SK-N-SH (cell line): ENCODE measurements around the gene PODXL. TPM values are rescaled to one million over a fixed set of nuclear protein-coding genes. Genes with fewer than 3 reads are reported as not detected.
A peak's percentile ranks its signal among the peaks of the same experiment; 100 is the strongest.

ENCODE experiments used
- CTCF ChIA-PET: fragments of 300-600, 350-600 bp; formaldehyde crosslinking; extraction: SDS; loops from one replicate; lab custom pipeline; 2021; lab: Yijun Ruan, JAX
- POLR2A ChIA-PET: fragments of 350-600 bp; sonication (Branson Sonifier 250); formaldehyde crosslinking; extraction: SDS; loops from one replicate; lab custom pipeline; 2020; ENCODE audit warnings: antibody characterized with exemption, inconsistent platforms; lab: Yijun Ruan, JAX
- DNase-seq: peaks from one replicate; pipeline ENCODE4 v3.0.0; 2012
- H2AFZ ChIP-seq: fragments of 200-600 bp; sonication (generic); 2 replicates; pipeline ENCODE4 v1.8.1; 2016; ENCODE audit warnings: antibody characterized with exemption, mild to moderate bottlenecking, low read depth
- H3F3A ChIP-seq: fragments of 200-600 bp; sonication (generic); replicated peaks from 2 replicates; pipeline ENCODE3; 2016; ENCODE audit warnings: antibody characterized with exemption, mild to moderate bottlenecking; ENCODE audit not compliant: insufficient read depth
- H3K27ac ChIP-seq, 2 experiments: fragments of 200-500 bp in 1 of 2; fragments of 200-600 bp in 1 of 2; sonication (Bioruptor generic) in 1 of 2; sonication (generic), shearing (Covaris generic) in 1 of 2; 2 replicates each; pipeline versions ENCODE4 v1.5.1 to v1.6.1; 2014 to 2016; ENCODE audit warnings: low read depth in 2 of 2, inconsistent platforms in 1 of 2, low read length in 1 of 2, mild to moderate bottlenecking in 1 of 2, mixed read lengths in 1 of 2
- H3K27me3 ChIP-seq: fragments of 200-600 bp; sonication (generic), shearing (Covaris generic); 2 replicates; pipeline ENCODE4 v1.6.1; 2016; ENCODE audit warnings: mixed run types; ENCODE audit not compliant: insufficient read depth
- H3K36me3 ChIP-seq, 2 experiments: fragments of 200-500 bp in 1 of 2; fragments of 200-600 bp in 1 of 2; sonication (Bioruptor generic) in 1 of 2; sonication (generic) in 1 of 2; replicated peaks in 1 of 2; 2 replicates each; pipeline versions ENCODE3 to v1.5.1; 2014 to 2016; ENCODE audit warnings: low read length in 1 of 2, mild to moderate bottlenecking in 1 of 2; ENCODE audit not compliant: insufficient read depth in 2 of 2, control insufficient read depth in 1 of 2
- H3K4me1 ChIP-seq, 2 experiments: fragments of 200-500 bp in 1 of 2; fragments of 200-600 bp in 1 of 2; sonication (Bioruptor generic) in 1 of 2; sonication (generic), shearing (Covaris generic) in 1 of 2; 2 replicates each; pipeline versions ENCODE4 v1.5.1 to v1.6.1; 2014 to 2016; ENCODE audit warnings: low read depth in 1 of 2, low read length in 1 of 2, mixed run types in 1 of 2; ENCODE audit not compliant: insufficient read depth in 2 of 2, control insufficient read depth in 1 of 2
- H3K4me2 ChIP-seq: fragments of 200-600 bp; sonication (generic), shearing (Covaris generic); 2 replicates; pipeline ENCODE4 v1.6.1; 2017; ENCODE audit warnings: mixed run types
- H3K4me3 ChIP-seq, 2 experiments: fragments of 200-500 bp in 1 of 2; fragments of 200-600 bp in 1 of 2; sonication (Bioruptor generic) in 1 of 2; sonication (generic), shearing (Covaris generic) in 1 of 2; 2 replicates each; pipeline versions ENCODE4 v1.5.1 to v1.8.1; 2014 to 2016; ENCODE audit warnings: low read depth in 2 of 2, inconsistent platforms in 1 of 2, low read length in 1 of 2, mild to moderate bottlenecking in 1 of 2, mixed read lengths in 1 of 2, moderate library complexity in 1 of 2
- H3K79me2 ChIP-seq: fragments of 200-600 bp; sonication (generic); 2 replicates; pipeline ENCODE4 v1.8.1; 2017; ENCODE audit warnings: mild to moderate bottlenecking; ENCODE audit not compliant: insufficient read depth
- H3K9ac ChIP-seq: fragments of 200-600 bp; sonication (generic); 2 replicates; pipeline ENCODE4 v1.6.1; 2017; ENCODE audit warnings: mixed run types
- H3K9me2 ChIP-seq: fragments of 200-600 bp; sonication (generic); 2 replicates; pipeline ENCODE4 v1.6.1; 2017; ENCODE audit warnings: mixed run types
- H3K9me3 ChIP-seq: fragments of 200-600 bp; sonication (generic); 2 replicates; pipeline ENCODE4 v1.6.1; 2017; ENCODE audit warnings: mixed run types, mild to moderate bottlenecking, moderate library complexity
- H4K20me1 ChIP-seq: fragments of 200-600 bp; sonication (generic); 2 replicates; pipeline ENCODE4 v1.6.1; 2017; ENCODE audit warnings: mild to moderate bottlenecking, mixed run types; ENCODE audit not compliant: insufficient read depth
- CHD2 ChIP-seq: fragments of 150-350 bp; IDR thresholded peaks from 2 replicates; pipeline ENCODE4 v1.6.1; 2018; ENCODE audit warnings: low read length; ENCODE audit not compliant: partially characterized antibody
- CTCF ChIP-seq: fragments of 200-600 bp; sonication (generic); IDR thresholded peaks from 2 replicates; pipeline ENCODE4 v1.6.1; 2017; ENCODE audit warnings: antibody characterized with exemption, mild to moderate bottlenecking, moderate library complexity
- ELF1 ChIP-seq: IDR thresholded peaks from 2 replicates; pipeline ENCODE4 v1.4.0; 2012
- EZH2phosphoT487 ChIP-seq: fragments of 200-600 bp; sonication (generic); IDR thresholded peaks from 2 replicates; pipeline ENCODE4 v1.6.1; 2017; ENCODE audit warnings: low read depth, mixed run types, mild to moderate bottlenecking, antibody characterized with exemption, moderate library complexity, borderline replicate concordance
- GATA2 ChIP-seq: sonication (generic); formaldehyde crosslinking; IDR thresholded peaks from 2 replicates; pipeline ENCODE4 v1.5.0; 2020; ENCODE audit warnings: mild to moderate bottlenecking, missing genetic modification reagents
- JUND ChIP-seq: IDR thresholded peaks from 2 replicates; pipeline ENCODE4 v1.4.0; 2012
- POLR2AphosphoS5 ChIP-seq: IDR thresholded peaks from 2 replicates; pipeline ENCODE4 v1.6.1; 2012; ENCODE audit warnings: low read depth, low read length
- RCOR1 ChIP-seq: fragments of 150-350 bp; IDR thresholded peaks from 2 replicates; pipeline ENCODE4 v1.6.1; 2017; ENCODE audit warnings: antibody characterized with exemption, low read length
- RXRA ChIP-seq: IDR thresholded peaks from 2 replicates; pipeline ENCODE4 v1.4.0; 2012; ENCODE audit warnings: low read depth, mild to moderate bottlenecking, borderline replicate concordance
- SMC3 ChIP-seq: IDR thresholded peaks from 2 replicates; pipeline ENCODE4 v1.6.1; 2012; ENCODE audit warnings: low read depth, low read length, improper control_type of control experiment
- USF1 ChIP-seq: IDR thresholded peaks from 2 replicates; pipeline ENCODE4 v1.4.0; 2012; ENCODE audit warnings: low read depth, borderline replicate concordance
- YY1 ChIP-seq: IDR thresholded peaks from 2 replicates; pipeline ENCODE4 v1.4.0; 2012; ENCODE audit warnings: low read depth, mild to moderate bottlenecking
- ZBTB33 ChIP-seq: IDR thresholded peaks from 2 replicates; pipeline ENCODE4 v1.4.0; 2012; ENCODE audit warnings: low read depth, borderline replicate concordance
- WGBS: methylation state at CpG from one replicate; pipeline ENCODE4 v1.1.6; 2017; ENCODE audit warnings: low lambda C conversion rate; 5-methylcytosine and 5-hydroxymethylcytosine counted together
- polyA plus RNA-seq, 3 experiments: library from polyadenylated mRNA; depleted of rRNA; stranded (reverse); fragments of >200 nt; gene quantifications; 2 replicates each; pipeline ENCODE4 v1.2.3, GENCODE V29; 2012

PODXL gene
- polyA plus RNA-seq, 1 of the 3 experiments (the other 2 are of a cell fraction) = 76.1 TPM

- H3F3A ChIP-seq = peaks cover 4% of the 10 kb centered on the region
- WGBS = 94% methylated on average over 6 of the region's 6 CpGs
- no peak overlapping the region for H3K4me2 ChIP-seq
- no peak overlapping the region for H2AFZ ChIP-seq
- no peak for DNase-seq
- H3K9me3 ChIP-seq = no peaks in the 10 kb centered on the region
- CTCF ChIA-PET = interaction anchor here (1.4 kb wide), 1 partner anchor 29 kb away, joined by 5 read pairs; no protein-coding TSS in a partner anchor
- H3K36me3 ChIP-seq = no peaks in the 10 kb centered on the region
- no peaks in the 10 kb centered on the region for H3K27me3 ChIP-seq
- POLR2A ChIA-PET = no interaction called here
- no peaks in the 10 kb centered on the region for H3K9me2 ChIP-seq
- no peak for TF ChIP-seq ELF1
- no peak for TF ChIP-seq SMC3
- no peak for TF ChIP-seq CTCF
- TF ChIP-seq USF1 = no peak
- TF ChIP-seq YY1 = no peak
- no peak for TF ChIP-seq GATA2 (CRISPR knock-in tag)
- no peak for TF ChIP-seq RCOR1
- no peak for TF ChIP-seq POLR2AphosphoS5
- no peak for TF ChIP-seq ZBTB33
- TF ChIP-seq RXRA = no peak
- TF ChIP-seq EZH2phosphoT487 = no peak
- no peak for TF ChIP-seq JUND
- H3K4me3 ChIP-seq = no peak overlapping the region
- no peaks in the 10 kb centered on the region for H3K4me1 ChIP-seq
- no peaks in the 10 kb centered on the region for H3K79me2 ChIP-seq
- peak overlapping the region in 1 of 2 experiments; percentile 39; a peak in 1 of 4 replicates for H3K27ac ChIP-seq
- no peak overlapping the region for H3K9ac ChIP-seq
- H4K20me1 ChIP-seq = no peaks in the 10 kb centered on the region
Observed at GRCh38 chr7:131574741-131575140, 18.3 kb upstream of the PODXL start.

GRCh38 chr7:131570401-131570800 is 14.0 kb upstream of the PODXL start:
- ChIA-PET CTCF (interaction anchor here (1.0 to 1.3 kb wide), 2 partner anchors 56 to 57 kb away, joined by 3 read pairs; no protein-coding TSS in a partner anchor), POLR2A (interaction anchor here (0.5 kb wide), 1 partner anchor 87 kb away, joined by 3 read pairs; no protein-coding TSS in a partner anchor)
- no peaks in the 10 kb centered on the region for H3K4me1 ChIP-seq
- H3K27me3 ChIP-seq = no peaks in the 10 kb centered on the region
- H3F3A ChIP-seq = no peaks in the 10 kb centered on the region
- H3K4me2 ChIP-seq = no peak overlapping the region
- H3K9ac ChIP-seq = no peak overlapping the region
- no peak overlapping the region for H3K4me3 ChIP-seq
- H3K9me3 ChIP-seq = no peaks in the 10 kb centered on the region
- H3K27ac ChIP-seq = no peak overlapping the region
- 92% methylated on average over 5 of the region's 5 CpGs for WGBS
- H4K20me1 ChIP-seq = no peaks in the 10 kb centered on the region
- DNase-seq = no peak
- H3K79me2 ChIP-seq = no peaks in the 10 kb centered on the region
- no peaks in the 10 kb centered on the region for H3K36me3 ChIP-seq
- TF ChIP-seq RXRA (no peak), CHD2 (no peak)
- H2AFZ ChIP-seq = no peak overlapping the region
- H3K9me2 ChIP-seq = no peaks in the 10 kb centered on the region
